HS-27A (cell line): ENCODE results near the gene THRA.

Experiments used
- DNase-seq: peaks from one replicate; pipeline ENCODE4 v3.0.0-alpha.2; 2012; ENCODE audit warnings: low read depth, missing footprints

THRA gene

GRCh38 chr17:40099619-40100418 is 37.1 kb downstream of the THRA start:
- DNase-seq = no peak

- DNase-seq = no peak
These were observed 37.6 kb downstream of the THRA start, which contains the start of gene NR1D1 for GRCh38 chr17:40100419-40100668. TSS of gene NR1D1 (minus strand) at chr17:40100589. CDS start at chr17:40100094, 495 bp downstream.

GRCh38 chr17:40100669-40101366 is 38.1 kb downstream of the THRA start:
- DNase-seq = no peak

- no peak for DNase-seq
These were observed 38.8 kb downstream of the THRA start for GRCh38 chr17:40101367-40102210.

GRCh38 chr17:40103071-40103661 is 40.4 kb downstream of the THRA start:
- no peak for DNase-seq

- no peak for DNase-seq
These were observed 40.9 kb downstream of the THRA start for GRCh38 chr17:40103688-40104087.

- no peak for DNase-seq
These were observed 42.1 kb downstream of the THRA start for GRCh38 chr17:40104594-40105486.

- DNase-seq = no peak
These were observed 43.3 kb downstream of the THRA start for GRCh38 chr17:40105861-40106759.

GRCh38 chr17:40106760-40107521 is 44.2 kb downstream of the THRA start:
- DNase-seq = no peak

GRCh38 chr17:40107522-40108174 is 44.9 kb downstream of the THRA start:
- no peak for DNase-seq

- no peak for DNase-seq
These were observed 46.4 kb downstream of the THRA start for GRCh38 chr17:40108970-40109824.

- DNase-seq = no peak
These were observed 47.5 kb downstream of the THRA start for GRCh38 chr17:40110026-40110845.

GRCh38 chr17:40111221-40112128 is 48.7 kb downstream of the THRA start:
- no peak for DNase-seq

- no peak for DNase-seq
These were observed 49.5 kb downstream of the THRA start for GRCh38 chr17:40112191-40112711.

GRCh38 chr17:40112718-40113109 is 49.9 kb downstream of the THRA start:
- no peak for DNase-seq
